ENCODE data around the gene TRIO. TPM values are rescaled to one million over a fixed set of nuclear protein-coding genes. Genes with fewer than 3 reads are reported as not detected.

Gene TRIO
- total RNA-seq, 6 donors from 2014 or later: 138 to 408 (median 156) TPM

DNA sequence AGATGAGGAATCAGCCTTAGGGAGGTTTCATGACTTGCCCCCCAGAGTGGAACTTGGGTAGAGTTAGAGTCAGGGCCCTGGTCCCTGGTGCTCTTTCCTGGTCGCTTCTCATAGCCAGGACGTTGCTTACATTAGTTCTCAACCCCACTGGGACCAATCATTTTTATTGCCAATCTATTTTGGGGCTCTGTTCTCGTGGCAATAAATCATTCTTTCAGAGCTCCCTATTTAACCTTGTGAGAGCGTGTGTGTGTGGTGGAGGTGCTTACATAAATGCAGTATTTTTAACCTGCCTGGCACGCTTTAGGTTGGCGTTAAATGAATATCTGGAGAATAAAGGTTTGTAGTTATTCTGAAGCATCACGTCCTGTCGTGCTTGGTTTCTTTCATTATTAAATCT, 4.1 kb downstream of the TRIO start:
- DNase-seq (no peak), ATAC-seq (ENCODE audit: low FRiP score in 2 of 2) (no peak)
- Histone ChIP-seq H3K27ac (no peak overlapping the region), H3K4me3 (no peak overlapping the region), H3K27me3 (no peaks in the 10 kb centered on the region), H3K36me3 (no peaks in the 10 kb centered on the region), H3K4me1 (peaks cover 24 to 46% (median 38%) of the 10 kb centered on the region in 4 donors), H3K9me3 (no peaks in the 10 kb centered on the region)
- WGBS, 2 donors: 73 to 76% methylated on average over 8 of the region's 8 CpGs
- TF ChIP-seq, protein P1, sequence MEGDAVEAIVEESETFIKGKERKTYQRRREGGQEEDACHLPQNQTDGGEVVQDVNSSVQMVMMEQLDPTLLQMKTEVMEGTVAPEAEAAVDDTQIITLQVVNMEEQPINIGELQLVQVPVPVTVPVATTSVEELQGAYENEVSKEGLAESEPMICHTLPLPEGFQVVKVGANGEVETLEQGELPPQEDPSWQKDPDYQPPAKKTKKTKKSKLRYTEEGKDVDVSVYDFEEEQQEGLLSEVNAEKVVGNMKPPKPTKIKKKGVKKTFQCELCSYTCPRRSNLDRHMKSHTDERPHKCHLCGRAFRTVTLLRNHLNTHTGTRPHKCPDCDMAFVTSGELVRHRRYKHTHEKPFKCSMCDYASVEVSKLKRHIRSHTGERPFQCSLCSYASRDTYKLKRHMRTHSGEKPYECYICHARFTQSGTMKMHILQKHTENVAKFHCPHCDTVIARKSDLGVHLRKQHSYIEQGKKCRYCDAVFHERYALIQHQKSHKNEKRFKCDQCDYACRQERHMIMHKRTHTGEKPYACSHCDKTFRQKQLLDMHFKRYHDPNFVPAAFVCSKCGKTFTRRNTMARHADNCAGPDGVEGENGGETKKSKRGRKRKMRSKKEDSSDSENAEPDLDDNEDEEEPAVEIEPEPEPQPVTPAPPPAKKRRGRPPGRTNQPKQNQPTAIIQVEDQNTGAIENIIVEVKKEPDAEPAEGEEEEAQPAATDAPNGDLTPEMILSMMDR (IDR thresholded peaks at IDR 0.05): no peak
- no peak for TF ChIP-seq POLR2AphosphoS5 (IDR thresholded peaks at IDR 0.05)
- TF ChIP-seq POLR2A (IDR thresholded peaks at IDR 0.05): no peak
- TF ChIP-seq EP300 (IDR thresholded peaks at IDR 0.05): no peak

DNA sequence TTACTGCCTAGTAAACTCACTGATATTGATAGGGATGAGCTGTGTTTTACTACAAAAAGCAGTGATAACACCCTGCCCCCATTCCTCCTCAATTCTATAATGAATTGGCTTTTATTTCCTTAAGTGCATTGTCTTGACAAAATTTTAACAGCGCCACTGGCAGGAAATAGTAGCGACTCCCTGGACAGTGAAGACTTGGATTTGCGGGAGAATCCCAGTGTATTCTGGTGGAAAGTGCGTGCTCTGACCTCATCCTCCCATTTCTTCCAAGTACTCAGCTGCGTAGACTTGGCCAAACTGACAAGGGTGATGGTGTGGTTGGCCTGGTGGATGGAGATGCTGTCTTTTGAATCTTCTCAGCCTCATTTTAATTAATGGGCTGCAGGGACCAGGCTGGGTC, 5.3 kb downstream of the TRIO start:
- Histone ChIP-seq H3K4me1 (peaks cover 32 to 52% (median 43%) of the 10 kb centered on the region in 4 donors), H3K4me3 (no peak overlapping the region), H3K36me3 (no peaks in the 10 kb centered on the region), H3K27ac (no peak overlapping the region), H3K27me3 (no peaks in the 10 kb centered on the region), H3K9me3 (no peaks in the 10 kb centered on the region)
- 80 to 90% methylated on average over 5 of the region's 5 CpGs for WGBS, 2 donors
- ATAC-seq (ENCODE audit: low FRiP score in 2 of 2) (no peak), DNase-seq (no peak)
- TF ChIP-seq, protein P1 (IDR thresholded peaks at IDR 0.05): no peak
- no peak for TF ChIP-seq POLR2AphosphoS5 (IDR thresholded peaks at IDR 0.05)
- TF ChIP-seq POLR2A (IDR thresholded peaks at IDR 0.05): no peak
- no peak for TF ChIP-seq EP300 (IDR thresholded peaks at IDR 0.05)

DNA sequence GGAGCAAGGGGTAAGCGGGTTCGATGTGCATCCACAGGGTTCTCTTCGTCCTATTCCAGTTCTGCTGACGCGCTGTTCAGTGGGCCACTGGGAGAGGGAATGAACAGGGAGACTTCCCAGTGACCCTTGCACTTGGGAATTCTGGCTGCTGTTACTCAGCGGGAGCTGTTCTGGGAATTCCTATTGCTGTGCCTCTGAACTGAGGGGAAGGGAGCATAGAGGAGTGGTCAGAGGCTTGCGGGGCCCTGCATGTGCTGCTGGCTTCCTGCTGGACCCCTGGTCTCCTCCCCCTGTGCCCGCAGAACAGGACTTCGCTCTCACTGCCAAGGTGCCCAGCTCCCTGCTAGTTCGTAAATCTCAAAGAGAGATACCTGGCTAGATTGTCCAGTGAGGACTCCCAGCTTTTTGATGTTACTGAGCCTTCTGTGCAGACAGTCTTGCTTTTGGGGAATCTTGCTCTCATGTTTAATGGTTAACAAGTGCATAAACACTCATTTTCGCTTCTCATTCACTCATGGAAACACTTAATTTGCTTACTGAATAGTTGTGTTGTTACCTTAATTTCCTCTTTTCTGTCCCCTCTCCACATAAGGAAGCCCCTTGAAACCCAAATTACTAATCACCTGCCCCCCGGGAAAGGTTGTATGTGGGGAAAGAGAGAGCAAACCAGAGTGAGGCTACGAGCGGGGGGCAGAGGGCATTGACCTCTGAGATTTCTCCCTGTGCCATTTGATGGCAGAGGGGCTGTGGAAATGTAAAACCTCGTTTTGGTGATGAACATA, 5.9 kb downstream of the TRIO start:
- no peak overlapping the region for H3K4me3 ChIP-seq
- TF ChIP-seq POLR2AphosphoS5 (IDR thresholded peaks at IDR 0.05): no peak
- no peaks in the 10 kb centered on the region for H3K27me3 ChIP-seq
- ATAC-seq (ENCODE audit: low FRiP score in 2 of 2): no peak
- WGBS, 2 donors: 80 to 87% methylated on average over 15 of the region's 15 CpGs
- H3K9me3 ChIP-seq: no peaks in the 10 kb centered on the region
- H3K27ac ChIP-seq: no peak overlapping the region
- no peaks in the 10 kb centered on the region for H3K36me3 ChIP-seq
- no peak for DNase-seq
- H3K4me1 ChIP-seq: peaks cover 35 to 54% (median 49%) of the 10 kb centered on the region in 4 donors

DNA sequence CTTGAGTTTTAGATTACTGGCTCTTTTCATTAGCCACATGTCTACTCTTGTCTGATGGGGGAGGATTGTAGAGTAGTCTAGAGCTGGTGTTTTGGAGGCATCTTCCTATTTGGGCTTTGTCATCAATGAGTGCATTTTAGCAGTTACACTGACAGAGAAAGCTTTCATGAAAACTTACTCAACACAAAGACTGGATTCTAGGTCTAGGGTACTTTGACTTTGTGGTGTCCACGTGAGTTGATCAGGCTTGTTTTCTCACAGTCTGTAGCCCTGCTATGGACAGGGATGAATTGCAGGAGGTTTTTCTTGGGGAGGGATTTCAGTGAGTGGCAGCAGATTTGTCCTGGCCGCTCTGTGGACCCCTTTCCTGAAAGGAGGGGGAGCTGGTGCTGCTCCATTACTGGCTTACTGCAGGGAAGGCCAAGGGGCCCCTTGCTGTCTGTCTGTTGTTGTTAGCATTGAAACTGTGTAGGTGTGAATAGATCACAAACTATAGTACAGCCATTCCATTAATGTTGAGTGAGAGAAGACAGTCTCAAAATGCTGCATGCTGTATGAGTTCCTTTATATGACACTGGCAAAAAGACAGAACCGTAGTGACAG, 6.6 kb downstream of the TRIO start:
- 76 to 79% methylated on average over 3 of the region's 3 CpGs for WGBS, 2 donors
- Histone ChIP-seq H3K27ac (no peak overlapping the region), H3K36me3 (no peaks in the 10 kb centered on the region), H3K4me3 (no peak overlapping the region), H3K27me3 (no peaks in the 10 kb centered on the region), H3K4me1 (peaks cover 39 to 60% (median 56%) of the 10 kb centered on the region in 4 donors), H3K9me3 (no peaks in the 10 kb centered on the region)
- no peak for ATAC-seq (ENCODE audit: low FRiP score in 2 of 2)
- DNase-seq: no peak
- no peak for TF ChIP-seq POLR2A (IDR thresholded peaks at IDR 0.05)
- TF ChIP-seq EP300 (IDR thresholded peaks at IDR 0.05): no peak
- TF ChIP-seq, protein P1 (IDR thresholded peaks at IDR 0.05): no peak
- no peak for TF ChIP-seq POLR2AphosphoS5 (IDR thresholded peaks at IDR 0.05)

DNA sequence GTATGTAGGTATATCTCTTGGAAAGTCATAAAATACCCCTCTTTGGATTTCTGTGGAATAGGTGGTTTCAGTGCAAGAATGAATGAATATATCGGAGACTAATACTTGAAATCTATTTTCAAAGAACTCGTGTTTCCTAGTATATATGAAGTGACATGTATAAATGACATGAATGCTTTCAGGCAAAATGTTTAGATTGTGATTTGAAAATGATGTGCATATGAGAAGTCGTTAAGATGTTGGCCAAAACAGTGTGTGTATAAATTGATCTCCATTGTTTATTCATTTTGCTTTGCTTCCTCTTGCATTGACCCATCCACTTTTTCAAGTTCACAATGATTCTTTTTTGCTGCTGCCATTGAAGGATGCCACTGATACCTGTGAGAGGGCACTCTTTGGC, 8.3 kb downstream of the TRIO start:
- H3K36me3 ChIP-seq: no peaks in the 10 kb centered on the region
- ATAC-seq (ENCODE audit: low FRiP score in 2 of 2) (no peak), DNase-seq (no peak)
- H3K4me1 ChIP-seq: peaks cover 43 to 63% (median 55%) of the 10 kb centered on the region in 4 donors
- H3K4me3 ChIP-seq: no peak overlapping the region
- H3K9me3 ChIP-seq: no peaks in the 10 kb centered on the region
- TF ChIP-seq POLR2A (IDR thresholded peaks at IDR 0.05): no peak
- TF ChIP-seq, protein P1 (IDR thresholded peaks at IDR 0.05): no peak
- TF ChIP-seq EP300 (IDR thresholded peaks at IDR 0.05): no peak
- no peak for TF ChIP-seq POLR2AphosphoS5 (IDR thresholded peaks at IDR 0.05)
- WGBS, 2 donors: 66 to 69% methylated on average over 3 of the region's 3 CpGs
- no peak overlapping the region for H3K27ac ChIP-seq
- H3K27me3 ChIP-seq: no peaks in the 10 kb centered on the region

Measured in upper lobe of left lung (tissue), 6 donors.